Neural cell (in vitro differentiated cells): ENCODE data around the gene UNC5A.

Experiments
- CTCF ChIP-seq: fragments of 450-650 bp; IDR thresholded peaks from 2 replicates; pipeline ENCODE4 v1.5.1; 2014; ENCODE audit warnings: antibody characterized with exemption, mild to moderate bottlenecking, moderate library complexity; ENCODE audit not compliant: poor library complexity, severe bottlenecking
- EP300 ChIP-seq: fragments of 450-650 bp; conservative IDR thresholded peaks from 2 replicates; pipeline ENCODE4 v1.6.1; 2014; ENCODE audit warnings: antibody characterized with exemption, mild to moderate bottlenecking, moderate library complexity; ENCODE audit not compliant: poor library complexity, severe bottlenecking
- EZH2 ChIP-seq: fragments of 200-600, 300-800 bp; shearing (Covaris generic), sonication (generic); IDR thresholded peaks from 2 replicates; pipeline ENCODE4 v1.6.1; 2014; ENCODE audit warnings: antibody characterized with exemption, low read length, borderline replicate concordance, mild to moderate bottlenecking; ENCODE audit not compliant: insufficient read depth, poor library complexity, severe bottlenecking
- MXI1 ChIP-seq: fragments of 450-650 bp; conservative IDR thresholded peaks from 2 replicates; pipeline ENCODE4 v1.6.1; 2014; ENCODE audit warnings: antibody characterized with exemption, mild to moderate bottlenecking; ENCODE audit not compliant: poor library complexity, severe bottlenecking
- POLR2AphosphoS5 ChIP-seq: IDR thresholded peaks from 2 replicates; pipeline ENCODE4 v1.6.1; 2012
- SMC3 ChIP-seq: fragments of 450-650 bp; conservative IDR thresholded peaks from 2 replicates; pipeline ENCODE4 v1.6.1; 2014; ENCODE audit warnings: antibody characterized with exemption, mild to moderate bottlenecking, moderate library complexity; ENCODE audit not compliant: poor library complexity

GRCh38 chr5:176846335-176847140 lies 36.2 kb downstream of the UNC5A start:
- TF ChIP-seq EZH2 (no peak), CTCF (no peak), POLR2AphosphoS5 (no peak), MXI1 (no peak), EP300 (no peak), SMC3 (no peak)
